ENCODE measurements around the gene IGLON5. TPM values are rescaled to one million over a fixed set of nuclear protein-coding genes. Genes with fewer than 3 reads are reported as not detected.

IGLON5 gene
- total RNA-seq, 4 donors from 2014 or later: not detected

DNA sequence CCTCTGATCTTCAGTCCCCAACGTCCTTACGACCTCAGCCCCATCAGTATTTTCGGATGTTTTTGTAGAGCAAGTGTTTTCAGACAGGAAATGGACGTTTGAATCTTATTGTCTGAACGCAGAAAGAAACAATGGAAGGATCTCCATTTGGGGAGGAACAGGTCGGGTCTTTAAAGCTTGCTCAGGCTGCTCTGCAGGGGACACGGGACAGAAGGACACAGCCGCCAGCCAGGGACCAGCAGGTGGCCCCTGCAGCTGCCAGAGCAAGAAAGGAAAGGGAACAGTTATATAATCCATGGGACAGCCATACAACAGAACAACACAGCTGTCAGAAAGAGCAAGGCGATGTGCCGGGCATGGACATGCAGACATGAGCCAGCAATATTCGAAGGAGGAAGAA lies 18.5 kb upstream of the IGLON5 start:
- Histone ChIP-seq H3K9me3 (no peaks in the 10 kb centered on the region), H3K4me1 (no peaks in the 10 kb centered on the region), H3K4me3 (no peak overlapping the region), H3K27ac (no peak overlapping the region), H3K27me3 (no peaks in the 10 kb centered on the region), H3K36me3 (no peaks in the 10 kb centered on the region)
- no peak for ATAC-seq
- TF ChIP-seq, protein P1, sequence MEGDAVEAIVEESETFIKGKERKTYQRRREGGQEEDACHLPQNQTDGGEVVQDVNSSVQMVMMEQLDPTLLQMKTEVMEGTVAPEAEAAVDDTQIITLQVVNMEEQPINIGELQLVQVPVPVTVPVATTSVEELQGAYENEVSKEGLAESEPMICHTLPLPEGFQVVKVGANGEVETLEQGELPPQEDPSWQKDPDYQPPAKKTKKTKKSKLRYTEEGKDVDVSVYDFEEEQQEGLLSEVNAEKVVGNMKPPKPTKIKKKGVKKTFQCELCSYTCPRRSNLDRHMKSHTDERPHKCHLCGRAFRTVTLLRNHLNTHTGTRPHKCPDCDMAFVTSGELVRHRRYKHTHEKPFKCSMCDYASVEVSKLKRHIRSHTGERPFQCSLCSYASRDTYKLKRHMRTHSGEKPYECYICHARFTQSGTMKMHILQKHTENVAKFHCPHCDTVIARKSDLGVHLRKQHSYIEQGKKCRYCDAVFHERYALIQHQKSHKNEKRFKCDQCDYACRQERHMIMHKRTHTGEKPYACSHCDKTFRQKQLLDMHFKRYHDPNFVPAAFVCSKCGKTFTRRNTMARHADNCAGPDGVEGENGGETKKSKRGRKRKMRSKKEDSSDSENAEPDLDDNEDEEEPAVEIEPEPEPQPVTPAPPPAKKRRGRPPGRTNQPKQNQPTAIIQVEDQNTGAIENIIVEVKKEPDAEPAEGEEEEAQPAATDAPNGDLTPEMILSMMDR (IDR thresholded peaks at IDR 0.05 in 4 of 5, conservative IDR thresholded peaks at IDR 0.05 in 1 of 5): no peak
- no peak for TF ChIP-seq POLR2A (IDR thresholded peaks at IDR 0.05)
- intact Hi-C loops (cut with DNase I; ENCODE audit: low total_unique reads): no loop called here
- in situ Hi-C loops (cut with MboI; ENCODE audit: low sequenced_read_pairs in 4 of 4): no loop called here
- DNase-seq: no peak

DNA sequence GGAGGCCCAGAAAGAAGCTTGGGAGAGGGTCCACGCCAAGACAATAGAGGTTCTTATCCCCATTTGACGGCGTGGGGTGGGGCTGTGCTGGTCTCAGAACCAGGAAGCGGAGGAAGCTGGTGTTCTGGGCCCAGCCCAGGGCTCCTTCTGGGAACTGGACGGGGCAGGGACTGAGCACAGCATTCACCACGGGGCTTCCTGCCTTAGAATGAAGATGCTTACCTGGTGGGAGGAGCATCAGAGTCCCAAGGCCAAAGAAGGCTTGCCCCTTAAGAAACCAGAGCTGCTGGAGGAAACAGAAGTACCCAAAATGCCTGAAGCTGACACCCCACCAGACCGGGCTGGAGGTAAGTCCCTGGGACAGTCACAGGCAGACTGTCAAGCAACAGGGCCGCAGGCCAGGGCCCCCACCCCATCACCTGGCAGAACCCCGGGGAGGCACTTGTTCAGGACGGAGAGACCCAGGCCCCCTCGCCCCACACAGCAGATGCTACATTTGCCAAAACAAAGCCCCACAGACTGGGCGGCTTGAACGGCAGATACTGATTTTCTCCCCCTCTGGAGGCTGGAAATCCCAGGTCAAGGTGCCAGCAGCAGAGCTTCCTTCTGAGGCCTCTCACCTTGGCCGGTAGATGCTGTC lies 17.8 kb upstream of the IGLON5 start:
- DNase-seq: no peak

GRCh38 chr19:51294211-51294976 lies 17.1 kb upstream of the IGLON5 start:
- TF ChIP-seq, protein P1 (IDR thresholded peaks at IDR 0.05 in 4 of 5, conservative IDR thresholded peaks at IDR 0.05 in 1 of 5): no peak
- no peak for TF ChIP-seq POLR2A (IDR thresholded peaks at IDR 0.05)
- Histone ChIP-seq H3K27me3 (no peaks in the 10 kb centered on the region), H3K36me3 (no peaks in the 10 kb centered on the region), H3K4me3 (no peak overlapping the region), H3K27ac (no peak overlapping the region), H3K4me1 (no peaks in the 10 kb centered on the region), H3K9me3 (no peaks in the 10 kb centered on the region)
- DNase-seq (no peak), ATAC-seq (no peak)
- intact Hi-C loops (cut with DNase I; ENCODE audit: low total_unique reads): no loop called here
- in situ Hi-C loops (cut with MboI; ENCODE audit: low sequenced_read_pairs in 4 of 4): no loop called here

More for the DNA sequence above, 17.8 kb upstream of the IGLON5 start:
- no peak for ATAC-seq
- intact Hi-C loops (cut with DNase I; ENCODE audit: low total_unique reads): no loop called here
- Histone ChIP-seq H3K27me3 (no peaks in the 10 kb centered on the region), H3K9me3 (no peaks in the 10 kb centered on the region), H3K4me3 (no peak overlapping the region), H3K36me3 (no peaks in the 10 kb centered on the region), H3K4me1 (no peaks in the 10 kb centered on the region), H3K27ac (no peak overlapping the region)
- TF ChIP-seq, protein P1 (IDR thresholded peaks at IDR 0.05 in 4 of 5, conservative IDR thresholded peaks at IDR 0.05 in 1 of 5): no peak
- no peak for TF ChIP-seq POLR2A (IDR thresholded peaks at IDR 0.05)
- in situ Hi-C loops (cut with MboI; ENCODE audit: low sequenced_read_pairs in 4 of 4): no loop called here

GRCh38 chr19:51294977-51295375 lies 16.5 kb upstream of the IGLON5 start:
- H3K4me3 ChIP-seq: no peak overlapping the region
- no peaks in the 10 kb centered on the region for H3K27me3 ChIP-seq
- in situ Hi-C loops (cut with MboI; ENCODE audit: low sequenced_read_pairs in 4 of 4): no loop called here

More at GRCh38 chr19:51294977-51295375, 16.5 kb upstream of the IGLON5 start:
- no peak for TF ChIP-seq POLR2A (IDR thresholded peaks at IDR 0.05)
- TF ChIP-seq, protein P1 (IDR thresholded peaks at IDR 0.05 in 4 of 5, conservative IDR thresholded peaks at IDR 0.05 in 1 of 5): no peak
- no peak for DNase-seq
- H3K9me3 ChIP-seq: no peaks in the 10 kb centered on the region
- no peaks in the 10 kb centered on the region for H3K4me1 ChIP-seq
- no peak overlapping the region for H3K27ac ChIP-seq
- no peaks in the 10 kb centered on the region for H3K36me3 ChIP-seq
- no peak for ATAC-seq
- intact Hi-C loops (cut with DNase I; ENCODE audit: low total_unique reads): no loop called here
